HG02759 (cell line): Measurements from ENCODE around the gene LMF1.

Experiments used
- ATAC-seq: cut with Tn5 transposase; IDR thresholded peaks from one replicate; pipeline ENCODE4 v1.9.1; 2021; ENCODE audit warnings: mild to moderate bottlenecking, moderate library complexity; ENCODE audit not compliant: unreplicated experiment

The LMF1 gene

DNA sequence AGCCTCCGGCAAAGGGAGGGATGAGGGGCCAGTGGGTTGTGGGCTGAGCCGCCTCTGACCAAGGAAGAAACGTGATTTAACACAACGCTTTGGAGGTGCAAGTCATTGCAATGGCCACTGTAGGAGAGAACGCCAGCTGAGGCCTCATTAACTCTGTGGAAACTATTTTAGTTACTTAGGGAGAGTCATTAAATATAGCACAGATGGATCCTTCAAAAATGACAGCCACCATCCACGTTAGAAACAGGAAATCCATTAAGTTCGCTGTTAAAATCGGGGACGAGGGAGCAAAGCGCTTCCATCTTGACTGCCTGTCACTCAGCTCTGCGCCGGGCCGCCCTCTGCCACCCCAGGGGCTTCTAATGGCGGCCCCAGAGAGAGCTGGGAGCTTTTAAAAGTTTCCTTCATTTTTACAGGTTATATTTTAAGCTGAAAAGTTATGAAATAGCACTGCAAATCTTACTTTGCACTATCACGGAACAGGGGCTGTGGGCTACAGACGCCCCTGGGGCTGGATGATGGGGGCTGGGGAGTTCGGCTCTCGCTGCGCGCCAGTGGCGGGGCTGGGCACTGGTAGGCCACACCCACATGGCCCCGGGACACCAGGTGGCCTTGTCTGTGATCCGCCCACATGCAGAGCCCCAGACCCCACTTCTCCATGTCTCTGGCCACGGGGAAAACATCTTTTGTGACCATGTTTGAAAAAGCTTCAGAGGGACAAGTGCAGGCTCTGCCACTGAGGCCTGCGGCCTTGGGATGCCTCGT lies 54.6 kb downstream of the LMF1 start:
- no peak for ATAC-seq

DNA sequence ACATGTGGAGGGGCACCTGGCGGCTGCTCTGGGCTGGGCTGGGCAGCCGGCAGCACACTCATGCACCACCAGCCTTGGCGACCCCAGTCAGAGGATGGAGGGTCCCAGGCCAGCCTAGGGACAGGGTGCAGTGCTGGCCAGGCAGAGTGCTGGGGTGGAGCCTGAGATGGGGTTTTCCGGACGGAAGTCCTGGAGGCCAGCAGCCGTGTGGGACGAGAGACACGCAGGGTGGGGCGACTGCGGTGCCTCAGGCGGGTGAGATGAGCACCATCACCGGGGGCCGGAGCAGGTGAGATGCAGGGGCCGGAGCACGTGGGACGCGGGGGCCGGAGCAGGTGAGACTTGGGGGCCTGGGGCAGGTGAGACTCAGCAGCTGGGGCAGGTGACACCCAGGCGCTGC lies 55.2 kb downstream of the LMF1 start:
- no peak for ATAC-seq

DNA sequence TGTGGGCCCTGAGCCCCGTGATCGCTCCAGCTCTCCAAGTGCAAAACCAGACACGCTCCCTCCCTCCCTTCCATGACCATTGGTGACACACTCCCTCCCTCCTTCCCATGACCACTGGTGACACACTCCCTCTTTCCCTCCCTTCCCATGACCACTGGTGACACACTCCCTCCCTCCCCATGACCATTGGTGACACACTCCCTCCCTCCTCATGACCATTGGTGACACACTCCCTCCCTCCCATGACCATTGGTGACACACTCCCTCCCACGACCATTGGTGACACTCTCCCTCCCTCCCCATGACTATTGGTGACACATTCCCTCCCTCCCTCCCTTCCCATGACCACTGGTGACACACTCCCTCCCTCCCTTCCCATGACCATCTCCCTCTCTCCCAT lies 56.3 kb downstream of the LMF1 start:
- ATAC-seq = no peak

DNA sequence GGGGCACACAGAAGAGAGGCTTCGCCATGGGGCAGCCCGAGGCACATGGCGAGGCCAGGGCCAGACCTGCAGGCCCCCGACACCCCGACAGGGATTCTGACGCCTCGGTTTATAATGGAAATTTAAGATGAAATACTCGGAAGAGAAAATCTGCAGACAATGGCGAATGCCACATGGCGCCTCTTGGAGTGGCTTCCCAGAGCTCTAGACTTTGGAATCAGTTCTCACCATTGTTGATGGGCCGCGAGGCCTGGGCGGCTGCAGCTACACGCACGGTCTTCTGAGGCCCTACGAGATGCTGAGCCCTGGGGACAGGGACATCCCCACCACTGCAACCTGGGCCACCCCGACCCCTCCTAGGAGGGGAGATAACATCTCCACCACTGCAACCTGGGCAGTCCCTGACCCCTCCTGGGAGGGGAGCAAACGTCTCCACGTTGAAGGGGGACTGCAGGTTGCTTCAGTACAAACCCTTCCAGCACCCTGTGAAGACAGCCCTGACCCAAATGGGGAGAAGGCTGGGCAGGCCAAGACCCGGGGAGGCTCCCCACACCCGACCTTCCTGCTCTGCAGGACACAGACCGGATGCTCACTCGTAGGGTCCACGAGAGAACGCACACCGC lies 56.9 kb downstream of the LMF1 start:
- no peak for ATAC-seq

DNA sequence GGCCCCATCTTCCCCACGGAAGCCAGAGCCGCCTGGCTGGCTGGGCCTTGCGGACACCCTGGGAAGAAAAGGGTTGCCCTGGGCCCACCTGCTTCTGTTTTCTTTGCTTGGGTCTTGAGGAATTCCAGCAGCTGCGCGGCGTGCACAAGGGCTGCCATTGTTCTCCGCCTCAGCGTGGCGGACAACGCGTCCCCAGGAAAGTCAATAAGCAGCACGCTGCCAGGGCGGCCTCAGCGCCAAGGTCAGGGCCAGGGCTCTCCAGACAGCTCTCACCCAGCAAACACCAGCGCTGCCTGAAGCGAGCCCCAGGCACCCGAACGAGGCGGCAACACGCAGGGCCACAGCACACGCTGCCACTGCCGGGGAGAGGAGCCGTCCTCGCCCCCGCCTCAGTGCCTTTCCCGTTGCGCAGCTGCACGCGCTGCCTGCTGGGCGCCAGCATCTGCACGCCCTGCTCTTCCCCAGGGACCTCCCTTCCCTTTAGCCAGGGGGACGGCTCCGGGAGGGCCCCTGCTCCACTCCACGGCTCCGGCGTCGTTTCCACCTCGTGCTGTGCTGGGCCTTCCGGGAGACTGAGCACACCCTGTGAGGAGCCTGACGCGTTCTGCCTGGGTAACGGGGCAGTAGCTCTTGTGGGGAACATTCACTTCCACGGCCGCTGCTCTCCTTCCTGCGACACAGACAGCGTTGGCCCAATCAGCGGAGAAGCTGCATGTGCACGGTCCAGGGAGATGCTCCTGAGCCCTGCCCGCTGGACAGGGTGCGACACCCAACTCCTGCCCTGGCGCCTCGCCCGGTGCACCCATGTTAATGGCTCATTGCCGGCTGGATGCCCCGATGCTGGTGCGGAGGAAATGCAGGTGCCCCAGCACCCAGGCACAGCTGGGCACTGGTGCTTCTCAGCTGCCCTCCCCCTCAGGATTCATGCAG lies 57.8 kb downstream of the LMF1 start:
- no peak for ATAC-seq

DNA sequence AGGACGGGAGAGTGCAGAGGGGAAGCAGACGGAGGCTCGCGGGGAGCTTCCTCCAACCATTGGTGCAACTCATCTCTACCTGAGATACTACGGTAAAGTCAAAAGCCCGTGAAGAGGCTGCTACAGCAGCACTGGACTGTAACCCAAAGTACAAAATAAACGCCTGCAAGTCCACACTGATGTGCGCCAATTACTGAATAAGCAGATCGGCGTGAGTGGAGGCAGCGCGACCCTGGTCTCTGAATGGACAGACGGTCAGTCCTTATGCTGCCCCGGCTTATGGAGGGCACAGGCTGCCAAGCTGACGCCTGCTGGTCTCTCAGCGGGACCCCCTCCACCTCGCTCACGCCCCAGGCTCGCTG lies 58.5 kb downstream of the LMF1 start:
- no peak for ATAC-seq

DNA sequence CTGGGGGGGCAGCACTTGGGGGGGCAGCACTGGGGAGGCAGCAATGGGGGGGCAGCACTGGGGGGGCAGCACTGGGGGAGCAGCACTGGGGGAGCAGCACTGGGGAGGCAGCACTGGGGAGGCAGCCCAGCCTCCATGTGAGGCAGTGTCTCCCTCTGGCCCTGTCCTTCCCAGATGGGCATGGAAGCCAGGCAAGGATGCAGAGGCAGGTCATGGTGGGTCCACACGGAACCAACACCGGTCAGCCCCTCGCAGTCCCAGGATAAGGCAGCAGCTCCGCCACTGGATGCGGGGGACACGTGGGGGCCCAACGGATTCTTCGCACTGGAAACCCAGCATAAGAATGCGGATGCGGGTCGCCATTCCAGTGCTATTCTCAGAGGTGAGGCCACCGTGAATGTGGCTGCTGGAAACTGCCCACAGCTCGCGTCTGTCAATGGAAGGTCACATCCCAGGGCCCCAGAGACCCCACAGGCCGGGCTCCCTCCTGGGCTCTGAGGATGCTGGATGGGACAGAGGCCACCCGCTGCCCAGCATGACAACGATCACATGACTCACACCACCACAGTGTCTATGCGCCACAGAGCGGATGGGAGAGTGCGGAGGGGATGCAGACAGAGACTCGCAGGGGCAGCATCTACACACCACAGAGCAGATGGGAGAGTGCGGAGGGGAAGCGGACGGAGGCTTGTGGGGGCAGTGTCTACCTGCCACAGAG lies 59.0 kb downstream of the LMF1 start:
- ATAC-seq = no peak

DNA sequence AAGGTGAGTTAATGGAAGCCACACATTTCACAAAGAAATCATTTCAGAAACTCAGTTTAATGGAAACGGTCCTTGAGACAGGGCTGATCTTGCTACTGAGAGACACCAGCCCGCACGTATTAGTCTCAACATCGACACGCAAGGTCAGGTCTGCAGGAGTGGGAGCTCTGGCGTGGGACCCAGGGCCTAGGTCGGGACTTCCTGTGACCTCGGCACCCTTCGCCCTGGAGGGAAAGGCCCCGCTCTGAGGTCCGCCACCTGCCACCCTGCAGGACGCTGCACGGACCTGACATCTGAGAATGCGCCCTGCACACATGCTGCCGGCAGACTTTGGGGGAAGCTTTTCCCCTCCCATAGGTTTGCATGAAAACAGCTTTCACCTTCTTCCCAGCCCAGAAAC lies 59.7 kb downstream of the LMF1 start:
- ATAC-seq = no peak

DNA sequence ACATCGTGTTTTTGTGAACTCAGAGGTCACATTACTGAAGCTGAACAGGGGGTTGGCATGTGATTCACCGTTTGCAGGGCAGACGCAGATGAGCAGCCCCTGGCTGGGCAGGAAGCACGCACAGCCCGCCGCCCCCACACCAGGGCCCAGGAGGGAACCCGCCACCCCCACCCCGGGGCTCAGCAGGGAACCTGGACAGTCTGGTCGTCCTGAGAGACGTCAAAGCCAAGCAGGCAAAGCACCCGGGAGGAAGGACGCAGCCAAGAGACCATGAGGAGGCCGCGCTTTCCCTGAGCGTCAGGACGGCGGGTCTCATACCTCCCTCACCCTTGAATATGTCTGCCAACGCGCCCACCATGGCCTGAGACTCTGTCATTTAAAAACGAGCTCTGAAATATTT lies 60.6 kb downstream of the LMF1 start:
- no peak for ATAC-seq

DNA sequence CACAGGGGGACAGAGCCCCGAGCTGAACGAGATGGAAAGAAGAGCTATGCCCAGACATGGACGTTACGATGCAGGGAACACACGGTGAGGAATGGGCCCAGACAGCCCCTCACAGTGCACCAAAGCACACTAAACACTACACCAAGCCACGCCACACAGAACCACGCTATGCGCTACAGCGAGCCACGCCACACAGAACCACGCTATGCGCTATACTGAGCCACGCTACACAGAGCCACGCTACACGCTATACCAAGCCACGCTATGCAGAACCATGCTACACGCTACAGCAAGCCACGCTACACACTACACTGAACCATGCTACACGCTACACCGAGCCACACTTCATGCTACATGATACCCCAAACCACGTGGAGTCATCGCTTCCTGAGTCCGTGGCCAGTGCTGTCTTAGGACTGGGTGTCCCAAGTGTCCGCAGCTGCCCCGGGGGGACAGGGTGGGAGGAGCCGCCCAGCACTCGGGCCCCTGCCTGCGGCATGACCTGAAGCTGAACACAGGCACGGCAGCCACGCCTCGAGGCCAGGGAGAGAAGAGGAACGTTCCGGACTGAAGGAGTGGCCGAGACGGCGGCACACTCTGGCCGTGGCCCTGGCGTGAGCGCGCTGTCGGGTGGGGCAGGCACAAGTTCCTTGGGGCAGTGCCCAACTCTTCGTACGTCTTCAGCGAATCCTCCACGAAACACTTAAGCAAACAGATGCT lies 61.3 kb downstream of the LMF1 start:
- no peak for ATAC-seq

DNA sequence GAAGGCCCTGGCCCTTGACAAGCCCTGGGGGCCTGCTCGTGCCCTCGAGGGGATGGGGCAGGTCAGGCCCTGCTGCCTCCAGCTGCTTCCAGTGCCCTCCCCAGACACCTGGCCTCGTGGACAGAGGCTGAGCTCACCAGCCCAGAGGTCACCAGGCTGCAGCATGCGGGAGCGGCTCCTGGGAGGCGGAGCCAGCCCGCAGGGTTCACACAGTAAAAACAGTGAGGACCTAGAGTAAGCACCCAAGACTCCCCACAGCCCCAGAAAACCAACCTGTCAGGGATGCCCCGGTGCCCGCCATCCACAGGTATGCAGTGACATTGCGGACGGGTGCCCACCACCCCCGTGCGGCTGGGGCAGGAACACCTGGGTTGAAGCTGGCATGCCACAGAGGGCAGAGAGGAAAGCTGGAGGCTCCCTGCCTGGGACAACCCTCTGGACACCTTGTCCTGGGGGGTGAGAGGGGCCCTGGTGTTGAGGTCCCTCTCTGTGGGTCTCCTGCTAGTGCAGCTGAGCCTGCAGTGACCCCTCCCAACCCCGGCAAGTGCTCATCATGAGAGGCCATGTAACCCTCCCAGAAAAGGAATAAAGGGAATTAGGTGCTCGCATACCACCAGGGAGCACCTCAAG lies 62.1 kb downstream of the LMF1 start:
- no peak for ATAC-seq

DNA sequence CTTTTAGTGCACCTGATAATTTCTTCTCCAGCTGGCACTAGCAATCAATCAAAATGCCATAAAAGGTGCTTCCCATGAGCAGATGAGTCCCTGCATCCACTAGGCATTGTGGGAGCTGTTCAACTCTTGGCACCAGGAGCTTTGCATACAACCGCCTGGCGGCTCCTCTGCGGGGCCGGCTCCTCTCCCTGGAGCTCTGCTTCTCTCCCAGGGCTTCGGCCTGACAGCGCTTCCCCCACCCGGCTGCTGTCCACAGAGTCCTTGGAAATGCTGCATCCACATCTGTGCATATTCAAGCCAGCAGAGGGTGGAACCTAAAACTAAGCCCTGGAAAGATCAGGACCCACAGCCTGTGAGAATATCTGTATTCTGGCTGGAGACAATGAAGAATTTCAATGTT lies 62.9 kb downstream of the LMF1 start:
- no peak for ATAC-seq

DNA sequence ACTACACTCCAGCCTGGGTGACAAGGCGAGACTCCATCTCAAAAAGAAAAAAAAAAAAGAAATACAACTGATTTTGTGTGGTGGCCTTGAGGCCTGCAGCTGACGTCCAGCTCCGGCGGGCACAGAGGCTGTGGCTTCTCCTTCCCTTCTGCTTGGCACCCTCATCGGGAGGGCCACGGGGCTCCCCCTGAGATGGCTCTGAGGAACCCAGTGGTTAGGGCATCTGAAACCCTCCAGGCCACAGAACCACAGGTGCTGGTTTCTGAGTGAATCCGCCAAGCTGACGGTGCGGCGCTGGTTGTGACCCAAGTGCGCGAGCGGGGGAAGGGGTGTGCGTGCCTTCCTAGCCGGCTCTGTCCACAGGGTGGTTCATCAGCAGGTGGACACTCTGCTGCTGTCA lies 63.4 kb downstream of the LMF1 start:
- no peak for ATAC-seq

DNA sequence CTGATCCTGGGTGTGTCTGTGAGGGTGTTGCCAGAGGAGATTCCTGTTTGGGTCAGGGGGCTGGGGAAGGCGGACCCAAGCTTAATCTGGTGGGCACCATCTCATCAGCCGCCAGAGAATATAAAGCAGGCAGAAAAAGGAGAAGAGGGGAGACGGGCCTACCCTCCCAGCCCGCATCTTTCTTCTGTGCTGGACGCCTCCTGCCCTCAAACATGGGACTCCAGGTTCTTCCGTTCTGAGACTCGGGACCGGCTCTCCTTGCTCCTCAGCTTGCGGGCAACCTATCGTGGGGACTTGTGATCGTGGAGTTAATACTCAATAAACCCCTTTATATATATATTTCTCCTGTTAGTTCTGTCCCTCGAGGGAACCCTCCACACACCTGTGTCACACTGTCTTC lies 64.5 kb downstream of the LMF1 start:
- no peak for ATAC-seq

DNA sequence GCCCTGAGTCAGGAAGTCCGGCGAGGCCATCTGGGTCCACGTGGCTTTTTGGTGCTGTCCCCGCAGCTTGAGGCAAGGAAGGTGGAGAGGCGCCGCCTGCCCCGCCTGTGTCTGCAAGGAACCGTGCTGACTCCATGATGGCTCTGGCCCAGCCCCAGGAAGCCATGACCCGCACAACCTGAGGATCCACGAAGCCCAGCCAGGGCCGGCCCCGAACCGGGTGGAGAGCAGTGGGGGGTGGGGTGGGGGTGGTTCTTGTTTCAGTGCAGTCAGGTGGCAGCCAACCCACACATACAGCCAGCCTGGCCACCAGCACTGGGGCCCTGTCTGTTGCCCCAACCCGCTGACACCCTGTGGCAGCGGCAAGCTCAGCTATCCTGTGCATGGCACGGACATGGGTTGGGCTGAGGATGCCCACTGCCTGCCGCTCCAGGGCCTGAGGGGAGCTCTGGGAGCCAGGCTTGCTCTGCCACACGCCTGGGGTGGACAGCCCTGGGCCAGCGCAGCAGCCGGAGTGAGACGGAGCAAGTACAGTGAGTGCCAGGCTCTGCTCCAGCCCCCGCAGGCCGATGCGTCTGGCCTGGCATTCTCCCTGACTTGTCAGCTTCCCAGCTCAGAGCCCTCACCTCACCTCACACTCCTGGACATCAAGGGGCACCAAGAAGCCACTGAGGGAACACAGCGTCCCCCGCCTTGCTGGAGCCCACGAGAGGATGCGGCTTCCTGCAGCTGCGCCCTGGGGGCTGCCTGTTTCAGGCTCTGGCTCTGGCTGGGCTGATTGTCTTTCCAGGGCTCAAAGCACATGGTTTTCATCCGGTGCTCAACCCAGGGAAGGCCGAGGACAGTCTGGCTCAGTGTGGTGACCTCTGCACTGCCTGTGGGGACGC lies 68.8 kb downstream of the LMF1 start:
- no peak for ATAC-seq

DNA sequence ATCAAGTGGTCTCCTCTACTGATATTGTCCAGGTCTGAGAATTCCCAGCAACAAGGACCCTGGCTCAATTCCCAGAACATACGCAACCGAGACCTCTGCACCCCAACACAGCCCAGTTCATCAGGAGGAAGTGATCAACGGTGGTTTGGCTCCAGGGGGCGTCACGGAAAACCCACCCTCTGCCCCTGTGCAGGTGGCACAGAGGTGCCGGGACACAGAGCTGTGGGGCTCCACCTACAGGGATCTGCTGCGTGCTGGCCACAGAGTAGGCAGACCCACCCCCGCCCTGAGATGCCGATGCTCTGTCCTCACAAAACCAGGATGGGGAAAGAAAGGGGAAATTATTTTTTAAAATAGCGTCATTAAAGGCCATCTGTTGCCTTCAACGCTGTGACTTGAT lies 69.6 kb downstream of the LMF1 start:
- no peak for ATAC-seq

DNA sequence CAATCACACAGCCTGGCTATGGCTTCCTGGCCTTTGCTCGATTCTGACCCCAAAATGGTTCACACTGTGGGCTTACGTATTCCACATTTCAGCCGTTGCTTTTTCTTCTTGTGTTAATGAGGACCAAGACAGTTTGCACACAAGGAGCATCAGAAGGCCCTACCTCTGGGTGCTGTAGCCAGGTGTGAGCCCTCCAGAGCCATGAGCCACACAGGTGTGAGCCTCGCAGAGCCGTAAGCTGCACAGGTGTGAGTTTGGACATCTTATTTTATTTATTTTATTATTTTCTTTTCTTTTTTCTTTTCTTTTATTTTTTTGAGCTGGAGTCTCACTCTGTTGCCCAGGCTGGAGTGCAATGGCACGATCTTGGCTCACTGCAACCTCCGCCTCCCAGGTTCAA lies 70.6 kb downstream of the LMF1 start:
- no peak for ATAC-seq

DNA sequence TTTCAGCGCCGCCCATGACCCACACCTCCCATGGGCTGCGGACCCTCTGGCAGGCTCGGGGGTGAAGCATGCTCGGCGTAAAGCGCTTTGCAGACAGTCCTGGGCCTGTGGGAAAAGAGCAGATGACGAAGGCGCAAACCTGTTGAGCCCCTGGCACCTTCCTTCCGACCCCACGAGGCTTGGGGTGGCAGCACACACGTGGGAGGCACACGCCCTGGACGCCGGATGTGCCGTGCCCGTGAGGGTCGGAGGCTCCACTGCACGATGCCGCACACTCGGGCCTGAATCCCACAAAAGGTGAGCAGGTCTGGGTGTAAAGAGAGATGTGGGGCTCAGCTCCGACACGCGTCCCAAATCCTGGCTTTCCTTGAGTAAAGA lies 71.1 kb downstream of the LMF1 start:
- no peak for ATAC-seq
